GM23338 (cell line): ENCODE results near the gene TFDP1. TPM values are rescaled to one million over a fixed set of nuclear protein-coding genes. Genes with fewer than 3 reads are reported as not detected.
A peak's percentile ranks its signal among the peaks of the same experiment; 100 is the strongest.

ENCODE experiments used
- ATAC-seq: fragments of 200-7000 bp; cut with Tn5 transposase; 3 replicates; pipeline ENCODE4 v1.9.1; 2020
- DNase-seq: peaks from one replicate; pipeline ENCODE4 v3.0.0-alpha.2; 2015; ENCODE audit warnings: low spot score
- H2AFZ ChIP-seq: fragments of 200-600 bp; sonication (generic); 2 replicates; pipeline ENCODE4 v1.8.0; 2016; ENCODE audit warnings: antibody characterized with exemption, mild to moderate bottlenecking, moderate library complexity
- H3F3A ChIP-seq: fragments of 200-600 bp; sonication (generic); replicated peaks from 2 replicates; pipeline ENCODE4 v1.8.0; 2017; ENCODE audit warnings: antibody characterized with exemption, mixed run types, low read depth
- H3K27ac ChIP-seq: fragments of 200-600 bp; sonication (generic); 2 replicates; pipeline ENCODE4 v1.6.1; 2016; ENCODE audit warnings: low read depth
- H3K27me3 ChIP-seq: fragments of 200-600 bp; sonication (generic); 2 replicates; pipeline ENCODE4 v1.8.0; 2016; ENCODE audit warnings: mild to moderate bottlenecking, mixed run types, moderate library complexity; ENCODE audit not compliant: insufficient read depth
- H3K36me3 ChIP-seq: fragments of 200-600 bp; sonication (generic); 2 replicates; pipeline ENCODE4 v1.8.0; 2016; ENCODE audit warnings: mild to moderate bottlenecking; ENCODE audit not compliant: insufficient read depth
- H3K4me1 ChIP-seq: fragments of 200-600 bp; sonication (generic); 2 replicates; pipeline ENCODE4 v1.8.0; 2016; ENCODE audit warnings: mild to moderate bottlenecking, moderate library complexity; ENCODE audit not compliant: insufficient read depth
- H3K4me2 ChIP-seq: fragments of 200-600 bp; sonication (generic); 2 replicates; pipeline ENCODE4 v1.7.1; 2017; ENCODE audit warnings: mixed run types
- H3K4me3 ChIP-seq: fragments of 200-600 bp; sonication (generic); 2 replicates; pipeline ENCODE4 v1.6.1; 2016; ENCODE audit warnings: mixed run types
- H3K79me2 ChIP-seq: fragments of 200-600 bp; sonication (generic); replicated peaks from 2 replicates; pipeline ENCODE4 v1.8.0; 2017; ENCODE audit warnings: mild to moderate bottlenecking; ENCODE audit not compliant: insufficient read depth
- H3K9me2 ChIP-seq: fragments of 200-600 bp; sonication (generic); 2 replicates; pipeline ENCODE4 v1.8.0; 2017; ENCODE audit not compliant: insufficient read depth
- H4K20me1 ChIP-seq: fragments of 200-600 bp; sonication (generic); replicated peaks from 2 replicates; pipeline ENCODE4 v1.8.0; 2017; ENCODE audit warnings: mild to moderate bottlenecking; ENCODE audit not compliant: insufficient read depth
- H3K27ac Mint-ChIP-seq: 2 replicates; pipeline ENCODE4 v1.8.0; 2020; ENCODE audit warnings: inconsistent platforms, mild to moderate bottlenecking, moderate library complexity, mixed read lengths
- H3K27me3 Mint-ChIP-seq: 3 replicates; pipeline ENCODE4 v1.8.0; 2022; ENCODE audit warnings: low read depth, mild to moderate bottlenecking, moderate library complexity, mixed read lengths, inconsistent platforms; ENCODE audit not compliant: insufficient read depth, poor library complexity
- H3K36me3 Mint-ChIP-seq: 3 replicates; pipeline ENCODE4 v1.8.0; 2021; ENCODE audit warnings: low read depth, mild to moderate bottlenecking, inconsistent platforms, moderate library complexity, mixed read lengths
- H3K4me1 Mint-ChIP-seq: 3 replicates; pipeline ENCODE4 v1.8.0; 2020; ENCODE audit warnings: mild to moderate bottlenecking, inconsistent platforms, mixed read lengths
- H3K4me3 Mint-ChIP-seq: 3 replicates; pipeline ENCODE4 v1.8.0; 2021; ENCODE audit warnings: moderate library complexity, mild to moderate bottlenecking, inconsistent platforms, mixed read lengths
- H3K9me3 Mint-ChIP-seq: 3 replicates; pipeline ENCODE4 v1.8.0; 2020; ENCODE audit warnings: moderate library complexity, mild to moderate bottlenecking, inconsistent platforms, mixed read lengths
- CREB1 ChIP-seq: fragments of 250-450 bp; sonication (Bioruptor Pico); IDR thresholded peaks from 2 replicates; pipeline ENCODE4 v1.5.0; 2020; ENCODE audit warnings: low read depth, mild to moderate bottlenecking, moderate library complexity
- CTCF ChIP-seq, 2 experiments: fragments of 200-600 bp in 1 of 2; sonication (generic) in 1 of 2; conservative IDR thresholded peaks; 2 replicates each; pipeline versions ENCODE4 v1.5.1 to v1.6.1; 2016 to 2017; ENCODE audit warnings: antibody characterized with exemption in 2 of 2, low read depth in 2 of 2, mild to moderate bottlenecking in 2 of 2, moderate library complexity in 1 of 2
- ETS1 ChIP-seq: IDR thresholded peaks from 2 replicates; pipeline ENCODE4 v1.6.1; 2016; ENCODE audit warnings: antibody characterized with exemption
- EZH2phosphoT487 ChIP-seq: fragments of 200-600 bp; sonication (generic); IDR thresholded peaks from one replicate; pipeline ENCODE4 v1.8.1; 2018; ENCODE audit warnings: antibody characterized with exemption; ENCODE audit not compliant: unreplicated experiment
- JUNB ChIP-seq: IDR thresholded peaks from one replicate; pipeline ENCODE4 v1.6.1; 2016; ENCODE audit warnings: antibody characterized with exemption; ENCODE audit not compliant: unreplicated experiment
- NANOG ChIP-seq: IDR thresholded peaks from 2 replicates; pipeline ENCODE4 v1.6.1; 2016; ENCODE audit warnings: antibody characterized with exemption, borderline replicate concordance
- POLR2AphosphoS5 ChIP-seq: IDR thresholded peaks from 2 replicates; pipeline ENCODE4 v1.6.1; 2016; ENCODE audit warnings: antibody characterized with exemption, low read depth
- REST ChIP-seq: IDR thresholded peaks from one replicate; pipeline ENCODE4 v1.6.1; 2018; ENCODE audit warnings: antibody characterized with exemption; ENCODE audit not compliant: unreplicated experiment
- STAT1 ChIP-seq: IDR thresholded peaks from one replicate; pipeline ENCODE4 v1.6.1; 2016; ENCODE audit warnings: antibody characterized with exemption; ENCODE audit not compliant: unreplicated experiment
- ZNF114 ChIP-seq: fragments of 250-450 bp; sonication (Bioruptor Pico); IDR thresholded peaks from 2 replicates; pipeline ENCODE4 v1.5.0; 2020; ENCODE audit warnings: mild to moderate bottlenecking, moderate library complexity
- ZNF331 ChIP-seq: fragments of 250-450 bp; sonication (Bioruptor Pico); IDR thresholded peaks from 2 replicates; pipeline ENCODE4 v1.5.0; 2020; ENCODE audit warnings: low read depth, mild to moderate bottlenecking, moderate library complexity
- polyA plus RNA-seq: library from polyadenylated mRNA; unstranded; fragments of >200 nt; fragmentation: Nextera tagmentation; extraction: Ambion mirVana; gene quantifications from 2 replicates; pipeline ENCODE4 v1.2.1, GENCODE V29; 2016
- total RNA-seq: library from RNA; depleted of rRNA; stranded (reverse); fragments of >200 nt; shearing (Covaris generic); gene quantifications from 2 replicates; pipeline ENCODE4 v1.2.3, GENCODE V29; 2014

The TFDP1 gene
- total and polyA plus RNA-seq, 2 experiments from 2014 or later: 42.9 to 80.0 TPM

GRCh38 chr13:113537205-113537604, 47.3 kb upstream of the TFDP1 start:
- Mint-ChIP-seq H3K27me3 (peaks cover 1% of the 10 kb centered on the region), H3K4me3 (no peak overlapping the region), H3K4me1 (peaks cover 5% of the 10 kb centered on the region), H3K9me3 (no peaks in the 10 kb centered on the region), H3K27ac (no peak overlapping the region), H3K36me3 (peaks cover 17% of the 10 kb centered on the region)
- no peaks in the 10 kb centered on the region for H3K27me3 ChIP-seq
- no peaks in the 10 kb centered on the region for H3K9me2 ChIP-seq
- H3F3A ChIP-seq: peaks cover 11% of the 10 kb centered on the region; the same call in 1 of the 2 replicates
- H3K36me3 ChIP-seq: no peaks in the 10 kb centered on the region
- no peaks in the 10 kb centered on the region for H3K79me2 ChIP-seq
- no peak overlapping the region for H3K27ac ChIP-seq
- TF ChIP-seq ZNF331 (CRISPR knock-in tag) (no peak), ZNF114 (CRISPR knock-in tag) (no peak), POLR2AphosphoS5 (no peak), EZH2phosphoT487 (no peak), CTCF (conservative IDR thresholded peaks at IDR 0.05; ENCODE audit: low read depth in 2 of 2) (no peak), JUNB (no peak), STAT1 (no peak), CREB1 (no peak), REST (no peak)
- H4K20me1 ChIP-seq: no peaks in the 10 kb centered on the region; the same call in none of the 2 replicates
- H3K4me3 ChIP-seq: no peak overlapping the region
- H2AFZ ChIP-seq: no peak overlapping the region
- H3K4me1 ChIP-seq: no peaks in the 10 kb centered on the region
- DNase-seq: no peak
- ATAC-seq: no peak
- H3K4me2 ChIP-seq: no peak overlapping the region

GRCh38 chr13:113537909-113538688, 46.5 kb upstream of the TFDP1 start:
- no peaks in the 10 kb centered on the region; the same call in none of the 2 replicates for H4K20me1 ChIP-seq
- H3K4me1 ChIP-seq: no peaks in the 10 kb centered on the region
- 0 out of 2 replicates have a peak overlapping the region, but pooled peaks have one; percentile 59 for H3K27ac ChIP-seq
- ATAC-seq: no peak
- H3K4me1 Mint-ChIP-seq: peaks cover 5% of the 10 kb centered on the region; the same call in 2 of the 3 replicates
- H2AFZ ChIP-seq: no peak overlapping the region
- H3K9me3 Mint-ChIP-seq: no peaks in the 10 kb centered on the region
- no peak overlapping the region for H3K4me3 ChIP-seq
- H3K79me2 ChIP-seq: no peaks in the 10 kb centered on the region
- H3K4me3 Mint-ChIP-seq: no peak overlapping the region
- H3K27ac Mint-ChIP-seq: no peak overlapping the region
- H3K36me3 Mint-ChIP-seq: peaks cover 20% of the 10 kb centered on the region
- H3K4me2 ChIP-seq: no peak overlapping the region
- no peaks in the 10 kb centered on the region for H3K27me3 ChIP-seq
- DNase-seq: no peak
- H3K27me3 Mint-ChIP-seq: no peaks in the 10 kb centered on the region
- H3K36me3 ChIP-seq: no peaks in the 10 kb centered on the region
- no peaks in the 10 kb centered on the region for H3K9me2 ChIP-seq
- H3F3A ChIP-seq: peaks cover 11% of the 10 kb centered on the region; the same call in 1 of the 2 replicates
- TF ChIP-seq ETS1 (no peak), ZNF114 (CRISPR knock-in tag) (no peak), POLR2AphosphoS5 (no peak), CTCF (conservative IDR thresholded peaks at IDR 0.05; ENCODE audit: low read depth in 2 of 2) (no peak), NANOG (no peak)
